GM18951 (cell line): ENCODE measurements around the gene CHRNB2.

ENCODE experiments used
- POLR2A ChIP-seq: IDR thresholded peaks from 4 replicates; pipeline ENCODE4 v1.6.1; 2011; ENCODE audit warnings: mild to moderate bottlenecking; ENCODE audit not compliant: insufficient read length, insufficient read depth; ENCODE audit errors: extremely low read depth
- in situ Hi-C: fragments of 300-500 bp; cut with MboI; formaldehyde crosslinking; loops from one replicate; pipeline ENCODE4 v1.12.0; 2022; ENCODE audit warnings: low sequenced_read_pairs, mixed read lengths, inconsistent platforms; ENCODE audit not compliant: unreplicated experiment

Gene CHRNB2

GRCh38 chr1:154546264-154547063 lies 21.1 kb upstream of the CHRNB2 start:
- TF ChIP-seq POLR2A = no peak
- in situ Hi-C loops = no loop called here

GRCh38 chr1:154547105-154547732 lies 20.4 kb upstream of the CHRNB2 start:
- in situ Hi-C loops = no loop called here

GRCh38 chr1:154548028-154548427 lies 19.6 kb upstream of the CHRNB2 start:
- in situ Hi-C loops = no loop called here
- no peak for TF ChIP-seq POLR2A

More at GRCh38 chr1:154547105-154547732, 20.4 kb upstream of the CHRNB2 start:
- TF ChIP-seq POLR2A = no peak

- in situ Hi-C loops = no loop called here
- TF ChIP-seq POLR2A = no peak
Measured at GRCh38 chr1:154549202-154549770, 18.3 kb upstream of the CHRNB2 start.

- no peak for TF ChIP-seq POLR2A
- in situ Hi-C loops = loop anchor here (25.0 kb wide), 1 partner anchor 337 kb away; no protein-coding TSS in a partner anchor
Measured at GRCh38 chr1:154550070-154550469, 17.5 kb upstream of the CHRNB2 start.

- in situ Hi-C loops = loop anchor here (25.0 kb wide), 1 partner anchor 337 kb away; no protein-coding TSS in a partner anchor
Measured at GRCh38 chr1:154550657-154551056, 16.9 kb upstream of the CHRNB2 start.

GRCh38 chr1:154551474-154551873 lies 16.1 kb upstream of the CHRNB2 start:
- no peak for TF ChIP-seq POLR2A
- in situ Hi-C loops = loop anchor here (25.0 kb wide), 1 partner anchor 336 kb away; no protein-coding TSS in a partner anchor

More at GRCh38 chr1:154550657-154551056, 16.9 kb upstream of the CHRNB2 start:
- no peak for TF ChIP-seq POLR2A

GRCh38 chr1:154552036-154552435 lies 15.5 kb upstream of the CHRNB2 start:
- in situ Hi-C loops = loop anchor here (25.0 kb wide), 1 partner anchor 335 kb away; no protein-coding TSS in a partner anchor
- no peak for TF ChIP-seq POLR2A

- no peak for TF ChIP-seq POLR2A
- in situ Hi-C loops = loop anchor here (25.0 kb wide), 1 partner anchor 334 kb away; no protein-coding TSS in a partner anchor
Measured at GRCh38 chr1:154553056-154554030, 14.2 kb upstream of the CHRNB2 start.

- TF ChIP-seq POLR2A = no peak
- in situ Hi-C loops = loop anchor here (25.0 kb wide), 1 partner anchor 331 kb away; no protein-coding TSS in a partner anchor
Measured at GRCh38 chr1:154556422-154556821, 11.2 kb upstream of the CHRNB2 start.

GRCh38 chr1:154557248-154557938 lies 10.2 kb upstream of the CHRNB2 start:
- in situ Hi-C loops = loop anchor here (25.0 kb wide), 1 partner anchor 330 kb away; no protein-coding TSS in a partner anchor

More at GRCh38 chr1:154557248-154557938, 10.2 kb upstream of the CHRNB2 start:
- TF ChIP-seq POLR2A = no peak
